LNCaP clone FGC (cell line): ENCODE data around the gene BAMBI.

Experiments used
- DNase-seq: peaks from one replicate; pipeline ENCODE4 v3.0.0-alpha.2; 2011; ENCODE audit warnings: low read depth
- H3K4me3 ChIP-seq: 2 replicates; pipeline ENCODE4 v1.5.1; 2011; ENCODE audit warnings: mild to moderate bottlenecking, low read depth, low read length, control low read depth
- TF ChIP-seq, protein P1 (sequence below): IDR thresholded peaks from 2 replicates; pipeline ENCODE4 v1.5.1; 2012; ENCODE audit warnings: mild to moderate bottlenecking; ENCODE audit not compliant: control insufficient read depth, insufficient read depth; ENCODE audit errors: extremely low read depth

Gene BAMBI

GRCh38 chr10:28715246-28715645 lies 37.9 kb downstream of the BAMBI start:
- TF ChIP-seq, protein P1, sequence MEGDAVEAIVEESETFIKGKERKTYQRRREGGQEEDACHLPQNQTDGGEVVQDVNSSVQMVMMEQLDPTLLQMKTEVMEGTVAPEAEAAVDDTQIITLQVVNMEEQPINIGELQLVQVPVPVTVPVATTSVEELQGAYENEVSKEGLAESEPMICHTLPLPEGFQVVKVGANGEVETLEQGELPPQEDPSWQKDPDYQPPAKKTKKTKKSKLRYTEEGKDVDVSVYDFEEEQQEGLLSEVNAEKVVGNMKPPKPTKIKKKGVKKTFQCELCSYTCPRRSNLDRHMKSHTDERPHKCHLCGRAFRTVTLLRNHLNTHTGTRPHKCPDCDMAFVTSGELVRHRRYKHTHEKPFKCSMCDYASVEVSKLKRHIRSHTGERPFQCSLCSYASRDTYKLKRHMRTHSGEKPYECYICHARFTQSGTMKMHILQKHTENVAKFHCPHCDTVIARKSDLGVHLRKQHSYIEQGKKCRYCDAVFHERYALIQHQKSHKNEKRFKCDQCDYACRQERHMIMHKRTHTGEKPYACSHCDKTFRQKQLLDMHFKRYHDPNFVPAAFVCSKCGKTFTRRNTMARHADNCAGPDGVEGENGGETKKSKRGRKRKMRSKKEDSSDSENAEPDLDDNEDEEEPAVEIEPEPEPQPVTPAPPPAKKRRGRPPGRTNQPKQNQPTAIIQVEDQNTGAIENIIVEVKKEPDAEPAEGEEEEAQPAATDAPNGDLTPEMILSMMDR: no peak
- no peak for DNase-seq
- no peak overlapping the region for H3K4me3 ChIP-seq

DNA sequence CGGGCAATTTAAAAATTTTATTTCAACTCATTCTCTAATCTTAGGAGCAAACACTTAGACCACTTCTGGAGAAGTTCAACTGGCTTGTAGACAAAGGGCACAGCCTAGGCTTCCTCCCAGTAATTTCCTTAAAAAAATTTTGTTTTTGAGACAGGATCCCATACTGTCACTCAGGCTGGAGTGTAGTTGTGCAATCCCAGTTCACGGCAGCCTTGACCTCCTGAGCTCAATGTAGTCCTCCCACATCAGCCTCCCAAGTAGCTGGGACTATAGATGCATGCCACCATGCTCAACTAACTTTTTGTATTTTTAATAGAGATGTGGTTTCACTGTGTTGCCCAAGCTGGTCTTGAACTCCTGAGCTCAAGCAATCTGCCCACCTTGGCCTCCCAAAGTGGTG lies 38.4 kb downstream of the BAMBI start:
- TF ChIP-seq, protein P1: no peak
- no peak overlapping the region for H3K4me3 ChIP-seq
- no peak for DNase-seq

DNA sequence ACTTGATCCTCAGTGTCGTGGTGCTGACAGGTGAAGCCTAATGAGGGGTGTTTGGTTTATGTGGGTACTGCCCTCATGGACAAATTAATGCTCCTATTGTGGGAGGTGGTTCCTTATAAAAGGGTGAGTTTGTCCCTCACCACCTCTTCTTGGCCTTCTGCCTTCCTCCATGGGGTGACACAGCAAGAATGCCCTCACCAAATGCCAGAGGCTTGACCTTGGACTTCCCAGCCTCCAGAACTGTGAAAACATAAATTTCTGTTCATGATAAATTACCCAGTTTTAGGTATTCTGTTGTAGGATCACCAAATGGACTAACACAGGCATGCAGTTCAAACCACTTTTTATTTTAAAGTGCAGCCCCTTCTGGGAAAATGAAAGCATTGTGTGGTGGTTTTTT lies 39.4 kb downstream of the BAMBI start:
- TF ChIP-seq, protein P1: no peak
- no peak overlapping the region for H3K4me3 ChIP-seq
- no peak for DNase-seq

- TF ChIP-seq, protein P1: no peak
- DNase-seq: no peak
- H3K4me3 ChIP-seq: no peak overlapping the region
Observed at GRCh38 chr10:28717656-28718201, 40.4 kb downstream of the BAMBI start.

GRCh38 chr10:28719789-28720436 lies 42.6 kb downstream of the BAMBI start:
- TF ChIP-seq, protein P1: no peak
- H3K4me3 ChIP-seq: no peak overlapping the region
- DNase-seq: no peak

- no peak overlapping the region for H3K4me3 ChIP-seq
- TF ChIP-seq, protein P1: no peak
Observed at GRCh38 chr10:28721318-28721951, 44.1 kb downstream of the BAMBI start.

More at GRCh38 chr10:28721318-28721951, 44.1 kb downstream of the BAMBI start:
- no peak for DNase-seq
